ENCODE data around the gene FSIP1.

FSIP1 gene

GRCh38 chr15:39593656-39594445 lies 188.8 kb downstream of the FSIP1 start:
- DNase-seq (ENCODE audit: low read depth) = no peak

GRCh38 chr15:39593071-39593655 lies 189.5 kb downstream of the FSIP1 start:
- no peak for DNase-seq (ENCODE audit: low read depth)

- DNase-seq (ENCODE audit: low read depth) = no peak
Measured at GRCh38 chr15:39592500-39592899, 190.1 kb downstream of the FSIP1 start.

GRCh38 chr15:39591896-39592315 lies 190.7 kb downstream of the FSIP1 start:
- DNase-seq (ENCODE audit: low read depth) = no peak

- DNase-seq (ENCODE audit: low read depth) = no peak
Measured at GRCh38 chr15:39591141-39591895, 191.3 kb downstream of the FSIP1 start.

GRCh38 chr15:39589815-39590644 lies 192.6 kb downstream of the FSIP1 start:
- no peak for DNase-seq (ENCODE audit: low read depth)

GRCh38 chr15:39589193-39589814 lies 193.3 kb downstream of the FSIP1 start:
- no peak for DNase-seq (ENCODE audit: low read depth)

- no peak for DNase-seq (ENCODE audit: low read depth)
Measured at GRCh38 chr15:39588531-39589192, 194.0 kb downstream of the FSIP1 start.

- DNase-seq (ENCODE audit: low read depth) = no peak
Measured at GRCh38 chr15:39587731-39588530, 194.7 kb downstream of the FSIP1 start.

GRCh38 chr15:39587096-39587721 lies 195.4 kb downstream of the FSIP1 start:
- DNase-seq (ENCODE audit: low read depth) = no peak

- DNase-seq (ENCODE audit: low read depth) = no peak
Measured at GRCh38 chr15:39586387-39587095, 196.1 kb downstream of the FSIP1 start.

GRCh38 chr15:39585871-39586301 lies 196.8 kb downstream of the FSIP1 start:
- no peak for DNase-seq (ENCODE audit: low read depth)

- no peak for DNase-seq (ENCODE audit: low read depth)
Measured at GRCh38 chr15:39585389-39585841, 197.2 kb downstream of the FSIP1 start.

- no peak for DNase-seq (ENCODE audit: low read depth)
Measured at GRCh38 chr15:39584662-39585388, 197.8 kb downstream of the FSIP1 start.

GRCh38 chr15:39584266-39584659 lies 198.4 kb downstream of the FSIP1 start:
- no peak for DNase-seq (ENCODE audit: low read depth)

GRCh38 chr15:39583596-39584265 lies 198.9 kb downstream of the FSIP1 start:
- DNase-seq (ENCODE audit: low read depth) = no peak

- DNase-seq (ENCODE audit: low read depth) = no peak
Measured at GRCh38 chr15:39582977-39583595, 199.6 kb downstream of the FSIP1 start.

All from HS-27A (cell line).